ENCODE data around the gene NEB. TPM values are rescaled to one million over a fixed set of nuclear protein-coding genes. Genes with fewer than 3 reads are reported as not detected.

Gene NEB
- total and polyA plus RNA-seq, 2 of the 4 experiments (the other 2 are of a cell fraction) = under 0.01 TPM; not detected in 1

- POLR2A ChIA-PET (ENCODE audit: unreplicated experiment) = no interaction called here
- intact Hi-C loops (cut with micrococcal nuclease) = no loop called here
These were observed 250.2 kb downstream of the NEB start for GRCh38 chr2:151484100-151484499.

More at GRCh38 chr2:151484100-151484499, 250.2 kb downstream of the NEB start:
- H3K9me1 ChIP-seq (ENCODE audit: insufficient read depth, low read length) = no peaks in the 10 kb centered on the region
- no TSS peak for BruUV-seq (replicated peaks)
- no peak overlapping the region for H2BK20ac ChIP-seq (ENCODE audit: low read depth, low read length)
- no peaks in the 10 kb centered on the region for H3K4me1 ChIP-seq (ENCODE audit: control insufficient read depth, insufficient read depth, low read length)
- WGBS, 2 experiments (ENCODE audit: extremely low coverage in 2 of 2, insufficient read length in 1 of 2) = 100% methylated on average over 2 of the region's 4 CpGs; no CpG with 5 or more reads in 1 of the 2 experiments
- H2BK120ac ChIP-seq (ENCODE audit: low read depth, low read length) = no peak overlapping the region
- H3K18ac ChIP-seq (ENCODE audit: low read depth, low read length) = no peak overlapping the region
- no peak overlapping the region for H3K4me2 ChIP-seq (ENCODE audit: low read depth, low read length)
- no peak overlapping the region for H4K8ac ChIP-seq (ENCODE audit: low read depth in 2 of 2, low read length in 2 of 2)
- H2AK5ac ChIP-seq (ENCODE audit: low read depth, low read length) = no peak overlapping the region
- dilution Hi-C loops (cut with HindIII; ENCODE audit: low sequenced_read_pairs, unreplicated experiment) (no loop called here), in situ Hi-C loops (cut with MboI; ENCODE audit: low sequenced_read_pairs) (no loop called here)
- H4K20me1 ChIP-seq (ENCODE audit: insufficient read depth, low read length) = no peaks in the 10 kb centered on the region; the same call in 1 of the 2 replicates
- H3K56ac ChIP-seq (ENCODE audit: extremely low read depth, insufficient read depth, low read length) = no peak overlapping the region
- ATAC-seq (ENCODE audit: low read depth) = no peak
- CTCF ChIA-PET = no interaction called here
- H3K79me1 ChIP-seq (ENCODE audit: low read depth in 1 of 2, low read length in 2 of 2) = no peaks in the 10 kb centered on the region; a peak in 1 of 4 replicates
- TF ChIP-seq CEBPB (IDR thresholded peaks at IDR 0.05; ENCODE audit: low read depth, low read length) (no peak), NFE2L2 (IDR thresholded peaks at IDR 0.05; ENCODE audit: low read depth, low read length) (no peak)
- no peak overlapping the region for H3K27ac ChIP-seq (ENCODE audit: insufficient read depth, low read length)
- no peak overlapping the region for H2AFZ ChIP-seq (replicated peaks; ENCODE audit: low read length, poor library complexity)
- no peak overlapping the region for H2BK5ac ChIP-seq (ENCODE audit: low read depth, low read length, poor library complexity, severe bottlenecking)
- H3K23ac ChIP-seq (ENCODE audit: low read depth, low read length) = no peak overlapping the region
- H3K4me3 ChIP-seq (ENCODE audit: insufficient read depth, low read depth, low read length) = no peak overlapping the region
- no peak overlapping the region for H4K91ac ChIP-seq (ENCODE audit: insufficient read depth, low read depth, low read length)
- no peak overlapping the region for H4K5ac ChIP-seq (ENCODE audit: low read depth, low read length)
- no peaks in the 10 kb centered on the region for H3K27me3 ChIP-seq (ENCODE audit: control insufficient read depth, insufficient read depth, low read length)
- H3K9me3 ChIP-seq (ENCODE audit: control insufficient read depth, insufficient read depth, low read length) = no peaks in the 10 kb centered on the region
- H3K36me3 ChIP-seq (ENCODE audit: control insufficient read depth, insufficient read depth, low read length) = peaks cover 7% of the 10 kb centered on the region; the same call in 1 of the 2 replicates
- H3K4ac ChIP-seq (ENCODE audit: low read depth, low read length) = no peak overlapping the region
- no peak overlapping the region for H2AK9ac ChIP-seq (replicated peaks; ENCODE audit: low read depth, low read length, poor library complexity)
- no peak overlapping the region for H3K14ac ChIP-seq (replicated peaks; ENCODE audit: low read depth, low read length)
- no peak for DNase-seq
- H2BK15ac ChIP-seq (ENCODE audit: low read depth, low read length) = no peak overlapping the region
- H3K9ac ChIP-seq (ENCODE audit: low read depth, low read length) = no peak overlapping the region

All from IMR-90 (cell line).